GM12878 (cell line): ENCODE data around the gene RALGAPB. TPM values are rescaled to one million over a fixed set of nuclear protein-coding genes. Genes with fewer than 3 reads are reported as not detected.

Source experiments
- ATAC-seq: fragments of 200-7000 bp; cut with Tn5 transposase; 3 replicates; pipeline ENCODE4 v1.9.1; 2020; ENCODE audit warnings: mild to moderate bottlenecking, moderate library complexity
- BruUV-seq: library from RNA; stranded (reverse); fragments of 400-500 nt; replicated peaks from 2 replicates; lab custom pipeline; 2021; lab: Mats Ljungman, UMichigan
- CTCF ChIA-PET: fragments of 300-600 bp; sonication (Branson Sonifier 250); formaldehyde crosslinking; extraction: SDS; loops from one replicate; lab custom pipeline; 2021; ENCODE audit warnings: inconsistent platforms; lab: Yijun Ruan, JAX
- POLR2A ChIA-PET: fragments of 350-600 bp; formaldehyde crosslinking; extraction: SDS; loops from one replicate; lab custom pipeline; 2021; ENCODE audit warnings: inconsistent platforms; lab: Charles Lee
- RAD21 ChIA-PET: fragments of 300-600 bp; sonication (Branson Sonifier 250); formaldehyde crosslinking; loops from one replicate; lab custom pipeline; 2023; ENCODE audit warnings: antibody characterized with exemption; ENCODE audit not compliant: unreplicated experiment; lab: Charles Lee
- SMC1A ChIA-PET: fragments of 300-600 bp; sonication (Branson Sonifier 250); formaldehyde crosslinking; loops from one replicate; lab custom pipeline; 2023; ENCODE audit not compliant: unreplicated experiment, uncharacterized antibody; lab: Charles Lee
- DNase-seq: peaks from one replicate; pipeline ENCODE4 v3.0.0-alpha.2; 2011; ENCODE audit warnings: low read depth, low spot score
- FAIRE-seq: peaks from 3 replicates; lab custom pipeline; 2011; peaks lifted over from hg19 to GRCh38; lab: Jason Lieb, UNC
- H2AFZ ChIP-seq: 2 replicates; pipeline ENCODE4 v1.6.0; 2011; ENCODE audit warnings: low read depth, low read length, control low read depth; ENCODE audit not compliant: control insufficient read depth
- H3K27ac ChIP-seq: 2 replicates; pipeline ENCODE4 v1.5.1; 2011; ENCODE audit warnings: control low read depth; ENCODE audit not compliant: control insufficient read depth, insufficient read depth
- H3K27me3 ChIP-seq, 2 experiments: replicated peaks in 1 of 2; 2 replicates each; pipeline versions ENCODE4 v1.6.0 to v1.6.1; 2011; ENCODE audit warnings: low read length in 1 of 2; ENCODE audit not compliant: control insufficient read depth in 2 of 2, insufficient read depth in 2 of 2
- H3K36me3 ChIP-seq, 2 experiments: 2 replicates each; pipeline ENCODE4 v1.5.1; 2011; ENCODE audit warnings: low read length in 1 of 2; ENCODE audit not compliant: control insufficient read depth in 2 of 2, insufficient read depth in 2 of 2
- H3K4me1 ChIP-seq: 2 replicates; pipeline ENCODE4 v1.6.1; 2011; ENCODE audit warnings: mild to moderate bottlenecking, low read length, moderate library complexity, mixed read lengths; ENCODE audit not compliant: control insufficient read depth, insufficient read depth
- H3K4me2 ChIP-seq: 2 replicates; pipeline ENCODE4 v1.6.0; 2011; ENCODE audit warnings: control low read depth; ENCODE audit not compliant: control insufficient read depth, insufficient read depth
- H3K4me3 ChIP-seq: fragments of 200-600 bp; sonication (generic); 2 replicates; pipeline ENCODE4 v1.5.1; 2016
- H3K79me2 ChIP-seq: 2 replicates; pipeline ENCODE4 v1.6.0; 2011; ENCODE audit warnings: low read length; ENCODE audit not compliant: control insufficient read depth, insufficient read depth
- H3K9ac ChIP-seq: 2 replicates; pipeline ENCODE4 v1.8.0; 2011; ENCODE audit warnings: low read length, control low read depth, mixed read lengths; ENCODE audit not compliant: control insufficient read depth, insufficient read depth
- H3K9me3 ChIP-seq: replicated peaks from 3 replicates; pipeline ENCODE4 v1.5.1; 2011; ENCODE audit warnings: mild to moderate bottlenecking, low read length; ENCODE audit not compliant: control insufficient read depth, insufficient read depth
- H4K20me1 ChIP-seq: 2 replicates; pipeline ENCODE4 v1.6.0; 2011; ENCODE audit not compliant: control insufficient read depth, insufficient read depth
- ATF7 ChIP-seq: fragments of 450-650 bp; IDR thresholded peaks from 2 replicates; pipeline ENCODE4 v1.6.1; 2016; ENCODE audit warnings: low read depth, mild to moderate bottlenecking
- GATAD2B ChIP-seq: fragments of 450-650 bp; conservative IDR thresholded peaks from 2 replicates; pipeline ENCODE4 v1.6.1; 2017; ENCODE audit warnings: low read depth, mild to moderate bottlenecking, moderate library complexity
- MXI1 ChIP-seq: fragments of 150-350 bp; IDR thresholded peaks from 2 replicates; pipeline ENCODE4 v1.6.1; 2011; ENCODE audit warnings: low read depth, mild to moderate bottlenecking, inconsistent platforms, low read length, improper control_type of control experiment
- NBN ChIP-seq: fragments of 450-650 bp; IDR thresholded peaks from 2 replicates; pipeline ENCODE4 v1.6.1; 2016
- NFIC ChIP-seq: IDR thresholded peaks from 2 replicates; pipeline ENCODE4 v1.6.1; 2012; ENCODE audit warnings: low read depth, mild to moderate bottlenecking, inconsistent platforms, low read length, moderate library complexity
- PAX8 ChIP-seq: fragments of 450-650 bp; IDR thresholded peaks from 2 replicates; pipeline ENCODE4 v1.6.1; 2017; ENCODE audit warnings: mild to moderate bottlenecking, moderate library complexity
- RAD21 ChIP-seq: IDR thresholded peaks from 2 replicates; pipeline ENCODE4 v1.6.1; 2011; ENCODE audit warnings: mild to moderate bottlenecking, low read depth, low read length, moderate library complexity; ENCODE audit not compliant: insufficient read depth
- RFX5 ChIP-seq: IDR thresholded peaks from 2 replicates; pipeline ENCODE4 v1.6.1; 2011; ENCODE audit warnings: low read depth, low read length, improper control_type of control experiment
- SMAD5 ChIP-seq: IDR thresholded peaks from 2 replicates; pipeline ENCODE4 v1.6.1; 2016; ENCODE audit warnings: antibody characterized with exemption, low read depth
- SREBF2 ChIP-seq: IDR thresholded peaks from 2 replicates; pipeline ENCODE4 v1.6.1; 2012; ENCODE audit warnings: mild to moderate bottlenecking, low read length
- WGBS: methylation state at CpG from one replicate; pipeline ENCODE4 v1.1.6; 2016; ENCODE audit warnings: low lambda C conversion rate; ENCODE audit not compliant: insufficient replicate concordance, insufficient coverage; ENCODE audit errors: missing lambda C conversion rate; 5-methylcytosine and 5-hydroxymethylcytosine counted together
- in situ Hi-C: fragments of 300-500 bp; cut with MboI; formaldehyde crosslinking; loops from 9 replicates; pipeline ENCODE4 v1.14.3; 2018; ENCODE audit warnings: mixed read lengths
- intact Hi-C: fragments of 100-400 bp; cut with micrococcal nuclease; formaldehyde crosslinking; loops from one replicate; pipeline ENCODE4 v1.14.2; 2022; ENCODE audit not compliant: unreplicated experiment
- polyA plus RNA-seq, 11 experiments: library from polyadenylated mRNA; depleted of rRNA in 4 of 11; unstranded in 6 of 11; stranded (reverse) in 5 of 11; fragments of >200 nt; fragmentation: Nextera tagmentation in 4 of 11; fragmentation: Illumina TruSeq in 1 of 11; extraction: Ambion mirVana in 4 of 11; extraction: Trizol in 1 of 11; gene quantifications; 1 replicate in 1 of 11; 2 replicates in 10 of 11; pipeline versions ENCODE4 v1.2.1 to v1.2.3, GENCODE V29; 2011 to 2016; ENCODE audit warnings: inconsistent platforms in 2 of 11, missing spikeins in 2 of 11, low read depth in 1 of 11
- total RNA-seq, 4 experiments: library from RNA; depleted of rRNA in 3 of 4; stranded (reverse); fragments of >200 nt in 3 of 4; fragmentation: Illumina TruSeq in 1 of 4; extraction: Trizol in 1 of 4; gene quantifications; 2 replicates each; pipeline versions ENCODE4 v1.2.1 to v1.2.3, GENCODE V29; 2013 to 2021
- TF ChIP-seq, protein P1 (sequence below): IDR thresholded peaks from 2 replicates; pipeline ENCODE4 v1.6.1; 2011; ENCODE audit warnings: low read depth, mild to moderate bottlenecking, low read length, moderate library complexity, borderline replicate concordance; ENCODE audit errors: extremely low read depth
- TF ChIP-seq, protein P2 (sequence below): fragments of 150-350 bp; IDR thresholded peaks from 2 replicates; pipeline ENCODE4 v1.6.1; 2014; ENCODE audit warnings: mild to moderate bottlenecking, low read depth, low read length

The RALGAPB gene
- total and polyA plus RNA-seq, 10 of the 15 experiments (the other 5 are each of a cell fraction or from before 2014, with no cell fraction given): 3.7 to 23.2 (median 15.5) TPM

DNA sequence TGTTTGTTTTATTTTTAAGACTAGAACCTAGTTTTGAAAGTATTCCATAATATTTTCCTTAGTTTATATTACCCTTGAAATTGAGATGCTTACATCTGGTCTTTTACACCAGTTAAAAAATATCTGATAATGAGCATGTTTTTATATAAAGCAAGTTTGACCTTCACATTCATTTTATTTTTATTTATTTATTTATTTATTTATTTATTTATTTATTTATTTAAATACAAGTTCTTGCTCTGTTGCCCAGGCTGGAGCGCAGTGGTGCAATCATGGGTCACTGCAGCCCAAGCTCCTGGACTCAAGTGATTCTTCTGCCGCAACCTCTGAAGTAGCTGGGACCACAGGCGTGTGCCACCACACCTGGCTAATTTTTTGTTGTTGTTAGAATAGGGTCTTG, 55.5 kb downstream of the RALGAPB start:
- Histone ChIP-seq H3K79me2 (no peaks in the 10 kb centered on the region), H2AFZ (no peak overlapping the region), H3K4me1 (no peaks in the 10 kb centered on the region), H3K27ac (no peak overlapping the region), H3K9me3 (no peaks in the 10 kb centered on the region), H3K4me3 (no peak overlapping the region), H3K27me3 (no peaks in the 10 kb centered on the region), H4K20me1 (no peaks in the 10 kb centered on the region), H3K4me2 (no peak overlapping the region), H3K36me3 (peaks cover 0 to 17% of the 10 kb centered on the region in 2 experiments), H3K9ac (no peak overlapping the region)
- DNase-seq (no peak), ATAC-seq (no peak), FAIRE-seq (no peak)
- in situ Hi-C loops: no loop called here
- ChIA-PET CTCF (interaction anchor here (1.4 kb wide), 1 partner anchor 10 kb away, joined by 5 read pairs; no protein-coding TSS in a partner anchor), RAD21 (no interaction called here), POLR2A (no interaction called here), SMC1A (no interaction called here)
- WGBS: 97% methylated on average over 3 of the region's 3 CpGs
- no TSS peak for BruUV-seq
- intact Hi-C loops: no loop called here
- TF ChIP-seq, protein P1, sequence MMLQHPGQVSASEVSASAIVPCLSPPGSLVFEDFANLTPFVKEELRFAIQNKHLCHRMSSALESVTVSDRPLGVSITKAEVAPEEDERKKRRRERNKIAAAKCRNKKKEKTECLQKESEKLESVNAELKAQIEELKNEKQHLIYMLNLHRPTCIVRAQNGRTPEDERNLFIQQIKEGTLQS: no peak
- TF ChIP-seq GATAD2B: no peak
- TF ChIP-seq MXI1: no peak
- TF ChIP-seq NFIC: no peak
- no peak for TF ChIP-seq PAX8
- TF ChIP-seq ATF7: no peak
- TF ChIP-seq, protein P2, sequence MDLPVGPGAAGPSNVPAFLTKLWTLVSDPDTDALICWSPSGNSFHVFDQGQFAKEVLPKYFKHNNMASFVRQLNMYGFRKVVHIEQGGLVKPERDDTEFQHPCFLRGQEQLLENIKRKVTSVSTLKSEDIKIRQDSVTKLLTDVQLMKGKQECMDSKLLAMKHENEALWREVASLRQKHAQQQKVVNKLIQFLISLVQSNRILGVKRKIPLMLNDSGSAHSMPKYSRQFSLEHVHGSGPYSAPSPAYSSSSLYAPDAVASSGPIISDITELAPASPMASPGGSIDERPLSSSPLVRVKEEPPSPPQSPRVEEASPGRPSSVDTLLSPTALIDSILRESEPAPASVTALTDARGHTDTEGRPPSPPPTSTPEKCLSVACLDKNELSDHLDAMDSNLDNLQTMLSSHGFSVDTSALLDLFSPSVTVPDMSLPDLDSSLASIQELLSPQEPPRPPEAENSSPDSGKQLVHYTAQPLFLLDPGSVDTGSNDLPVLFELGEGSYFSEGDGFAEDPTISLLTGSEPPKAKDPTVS: no peak
- no peak for TF ChIP-seq NBN
- TF ChIP-seq SREBF2: no peak
- no peak for TF ChIP-seq SMAD5
- no peak for TF ChIP-seq RFX5
- TF ChIP-seq RAD21: no peak
